ENCODE results near the gene ZNF716. TPM values are rescaled to one million over a fixed set of nuclear protein-coding genes. Genes with fewer than 3 reads are reported as not detected.

Gene ZNF716
- polyA plus RNA-seq, 2 of the 4 experiments (the other 2 are of a cell fraction) = not detected

DNA sequence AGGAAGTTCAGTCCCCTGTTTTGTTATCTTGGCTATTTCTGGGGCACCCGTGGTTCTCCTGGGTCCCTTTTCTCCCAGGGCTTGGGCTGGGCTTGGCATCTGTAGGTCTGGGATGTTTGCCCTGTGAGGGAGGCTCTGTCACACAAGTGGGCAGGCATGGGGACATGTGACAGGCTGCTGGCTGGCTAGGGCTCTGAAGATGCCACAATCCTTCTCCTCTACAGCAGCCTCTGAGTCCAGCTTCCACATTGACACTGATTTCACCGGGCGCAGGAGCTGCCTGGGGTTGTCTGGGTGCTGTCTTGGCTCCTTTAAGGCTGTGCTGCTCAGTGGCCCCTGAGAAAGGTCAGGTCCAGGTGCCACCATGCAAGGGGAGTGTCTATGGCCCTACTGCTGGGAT is 37.4 kb upstream of the ZNF716 start (continued):
- TF ChIP-seq ESRRA (IDR thresholded peaks at IDR 0.05; ENCODE audit: borderline replicate concordance, low read length) = no peak
- no peak for TF ChIP-seq NPAS2 (CRISPR knock-in tag; IDR thresholded peaks at IDR 0.05; ENCODE audit: borderline replicate concordance)
- TF ChIP-seq POLR2AphosphoS2 (conservative IDR thresholded peaks at IDR 0.05; ENCODE audit: low read length) = no peak
- TF ChIP-seq EHF (CRISPR knock-in tag; IDR thresholded peaks at IDR 0.05) = no peak
- no peak for TF ChIP-seq CTCF (IDR thresholded peaks at IDR 0.05)

DNA sequence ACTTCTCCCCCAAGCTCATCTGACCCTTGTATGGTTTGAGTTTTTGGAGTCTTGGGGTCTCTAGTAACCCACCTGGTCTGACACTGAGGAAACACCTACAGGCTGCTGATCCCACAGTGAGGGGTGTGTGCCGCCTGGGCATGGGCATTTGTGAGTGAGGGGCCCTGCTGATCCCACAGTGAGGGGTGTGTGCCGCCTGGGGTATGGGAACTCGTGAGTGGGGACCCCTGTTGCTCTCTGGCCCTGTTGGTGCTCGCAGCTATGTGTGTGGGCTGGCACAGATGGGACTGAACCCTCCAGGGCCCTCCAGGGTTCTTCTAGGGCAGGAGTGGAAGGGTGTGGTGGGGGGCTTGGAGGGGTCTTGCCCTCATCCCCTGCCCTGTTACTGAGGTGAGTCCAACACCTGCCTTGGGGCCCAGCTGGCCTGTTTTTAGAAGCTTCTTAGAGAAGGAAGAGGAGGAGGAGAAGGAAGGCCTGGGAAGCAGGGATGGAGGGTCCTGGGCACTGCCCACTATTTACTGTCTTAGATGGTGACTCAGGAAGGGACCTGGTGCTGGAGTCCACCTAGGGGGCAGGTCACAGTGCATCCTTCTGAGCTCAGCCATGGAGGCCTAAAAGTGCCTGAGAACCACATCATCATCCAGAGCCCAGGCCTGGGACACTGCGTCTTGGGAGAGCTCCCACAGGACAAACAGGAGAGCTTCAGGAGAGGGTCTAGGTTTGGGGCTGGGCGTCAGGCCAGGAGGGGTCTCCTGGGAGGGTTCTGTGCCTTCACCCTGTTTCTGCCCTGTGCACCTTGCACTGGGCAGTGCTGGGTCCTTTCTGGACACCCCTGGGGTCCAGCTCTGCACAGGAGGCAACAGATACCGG is 36.2 kb upstream of the ZNF716 start:
- TF ChIP-seq HDAC2 (IDR thresholded peaks at IDR 0.05) = no peak
- no peak for TF ChIP-seq MAZ (IDR thresholded peaks at IDR 0.05; ENCODE audit: borderline replicate concordance, low read depth, low read length)
- no peak for TF ChIP-seq KDM1A (IDR thresholded peaks at IDR 0.05; ENCODE audit: low read depth)
- TF ChIP-seq REST (IDR thresholded peaks at IDR 0.05) = no peak
- Histone ChIP-seq H3K27ac (no peak overlapping the region), H3K4me2 (no peak overlapping the region), H3K4me3 (no peak overlapping the region), H3K9me3 (no peaks in the 10 kb centered on the region), H3K4me1 (no peaks in the 10 kb centered on the region)
- WGBS (ENCODE audit: missing lambda C conversion rate) = 0% methylated on average over 5 of the region's 7 CpGs
- DNase-seq (ENCODE audit: low read depth in 1 of 2, low spot score in 1 of 2) (no peak), FAIRE-seq (no peak), ATAC-seq (no peak)
- POLR2A ChIA-PET = no interaction called here
- CTCF ChIA-PET = no interaction called here

DNA sequence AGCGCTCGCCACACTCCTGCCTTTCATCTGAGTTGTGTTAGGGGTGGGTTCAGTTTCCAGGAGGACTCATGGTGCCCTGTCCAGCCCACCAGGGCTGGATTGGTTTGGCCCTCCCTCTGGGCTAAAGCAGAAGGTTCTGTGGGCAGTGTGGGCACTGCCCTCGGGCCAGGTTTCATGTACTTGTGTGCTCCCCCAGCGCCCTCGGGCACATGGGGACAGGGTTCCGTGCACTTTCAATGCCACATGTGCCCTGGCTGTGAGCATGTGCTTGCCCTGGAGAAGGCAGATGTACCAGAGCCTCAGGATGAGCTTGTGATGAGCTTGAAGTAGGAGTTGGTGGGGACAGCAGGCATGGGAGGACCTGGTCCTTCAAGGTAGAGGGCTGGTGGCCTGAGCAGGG is 35.6 kb upstream of the ZNF716 start:
- ATAC-seq (no peak), FAIRE-seq (no peak), DNase-seq (ENCODE audit: low read depth in 1 of 2, low spot score in 1 of 2) (no peak)
- TF ChIP-seq SMC3 (IDR thresholded peaks at IDR 0.05) (no peak), PBX3 (IDR thresholded peaks at IDR 0.05) (no peak), SREBF2 (IDR thresholded peaks at IDR 0.05) (no peak), ZNF302 (CRISPR knock-in tag; IDR thresholded peaks at IDR 0.05) (no peak), ZSCAN20 (CRISPR knock-in tag; IDR thresholded peaks at IDR 0.05) (no peak), JUN (IDR thresholded peaks at IDR 0.05) (no peak), CEBPB (IDR thresholded peaks at IDR 0.05) (no peak), HEYL (CRISPR knock-in tag; IDR thresholded peaks at IDR 0.05) (no peak), HOXA7 (CRISPR knock-in tag; IDR thresholded peaks at IDR 0.05) (no peak), E2F6 (IDR thresholded peaks at IDR 0.05; ENCODE audit: borderline replicate concordance, low read depth) (no peak), FOXS1 (CRISPR knock-in tag; IDR thresholded peaks at IDR 0.05) (no peak), ATOH8 (CRISPR knock-in tag; IDR thresholded peaks at IDR 0.05; ENCODE audit: low read depth) (no peak), RFX5 (IDR thresholded peaks at IDR 0.05) (no peak), RARB (CRISPR knock-in tag; IDR thresholded peaks at IDR 0.05) (no peak)
- TF ChIP-seq, protein P1, sequence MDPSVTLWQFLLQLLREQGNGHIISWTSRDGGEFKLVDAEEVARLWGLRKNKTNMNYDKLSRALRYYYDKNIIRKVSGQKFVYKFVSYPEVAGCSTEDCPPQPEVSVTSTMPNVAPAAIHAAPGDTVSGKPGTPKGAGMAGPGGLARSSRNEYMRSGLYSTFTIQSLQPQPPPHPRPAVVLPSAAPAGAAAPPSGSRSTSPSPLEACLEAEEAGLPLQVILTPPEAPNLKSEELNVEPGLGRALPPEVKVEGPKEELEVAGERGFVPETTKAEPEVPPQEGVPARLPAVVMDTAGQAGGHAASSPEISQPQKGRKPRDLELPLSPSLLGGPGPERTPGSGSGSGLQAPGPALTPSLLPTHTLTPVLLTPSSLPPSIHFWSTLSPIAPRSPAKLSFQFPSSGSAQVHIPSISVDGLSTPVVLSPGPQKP (IDR thresholded peaks at IDR 0.05; ENCODE audit: low read depth, low read length) = no peak
- TF ChIP-seq, protein P2, sequence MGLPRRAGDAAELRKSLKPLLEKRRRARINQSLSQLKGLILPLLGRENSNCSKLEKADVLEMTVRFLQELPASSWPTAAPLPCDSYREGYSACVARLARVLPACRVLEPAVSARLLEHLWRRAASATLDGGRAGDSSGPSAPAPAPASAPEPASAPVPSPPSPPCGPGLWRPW (IDR thresholded peaks at IDR 0.05) = no peak
- CTCF ChIA-PET = no interaction called here
- Histone ChIP-seq H3K4me2 (no peak overlapping the region), H3K27ac (no peak overlapping the region), H3K4me3 (no peak overlapping the region), H3K4me1 (no peaks in the 10 kb centered on the region), H3K9me3 (no peaks in the 10 kb centered on the region)
- WGBS (ENCODE audit: missing lambda C conversion rate) = 0% methylated on average over 3 of the region's 6 CpGs
- POLR2A ChIA-PET = no interaction called here

All from A549 (cell line).